NCI-H187 treated with DMSO at 0.1 percent for 48 hours (cell line): ENCODE data around the gene APBA1.

Source experiments
- DNase-seq: peaks from one replicate; lab custom pipeline; 2025; lab: John Stamatoyannopoulos, UW

APBA1 gene

GRCh38 chr9:69657269-69657668, 14.9 kb downstream of the APBA1 start:
- DNase-seq, result no peak

- DNase-seq, result no peak
Observed at GRCh38 chr9:69655065-69655464, 17.1 kb downstream of the APBA1 start.

GRCh38 chr9:69653261-69653660, 18.9 kb downstream of the APBA1 start:
- DNase-seq, result no peak

GRCh38 chr9:69649566-69650250, 22.5 kb downstream of the APBA1 start:
- DNase-seq, result no peak

GRCh38 chr9:69647804-69648203, 24.4 kb downstream of the APBA1 start:
- DNase-seq, result no peak

GRCh38 chr9:69646810-69647209, 25.4 kb downstream of the APBA1 start:
- no peak for DNase-seq

- DNase-seq, result peak; percentile 7
Observed at GRCh38 chr9:69645488-69645887, 26.7 kb downstream of the APBA1 start.

- DNase-seq, result no peak
Observed at GRCh38 chr9:69643098-69643497, 29.1 kb downstream of the APBA1 start.

- no peak for DNase-seq
Observed at GRCh38 chr9:69637817-69638200, 34.4 kb downstream of the APBA1 start.

GRCh38 chr9:69637193-69637816, 34.9 kb downstream of the APBA1 start:
- no peak for DNase-seq

GRCh38 chr9:69633716-69634115, 38.5 kb downstream of the APBA1 start:
- no peak for DNase-seq

GRCh38 chr9:69632768-69633167, 39.4 kb downstream of the APBA1 start:
- DNase-seq, result no peak

GRCh38 chr9:69627281-69627680, 44.9 kb downstream of the APBA1 start:
- no peak for DNase-seq

- DNase-seq, result no peak
Observed at GRCh38 chr9:69623276-69623675, 48.9 kb downstream of the APBA1 start.

GRCh38 chr9:69622676-69623075, 49.5 kb downstream of the APBA1 start:
- DNase-seq, result no peak

- DNase-seq, result no peak
Observed at GRCh38 chr9:69621730-69622460, 50.3 kb downstream of the APBA1 start.

GRCh38 chr9:69620731-69621130, 51.4 kb downstream of the APBA1 start:
- no peak for DNase-seq

GRCh38 chr9:69619233-69619632, 52.9 kb downstream of the APBA1 start:
- no peak for DNase-seq

GRCh38 chr9:69617006-69617405, 55.2 kb downstream of the APBA1 start:
- no peak for DNase-seq

GRCh38 chr9:69615880-69616279, 56.3 kb downstream of the APBA1 start:
- no peak for DNase-seq

GRCh38 chr9:69611221-69611620, 61.0 kb downstream of the APBA1 start:
- no peak for DNase-seq

GRCh38 chr9:69609156-69609555, 63.0 kb downstream of the APBA1 start:
- DNase-seq, result no peak

- no peak for DNase-seq
Observed at GRCh38 chr9:69606089-69606488, 66.1 kb downstream of the APBA1 start.
